ENCODE measurements around the gene RALGPS1. TPM values are rescaled to one million over a fixed set of nuclear protein-coding genes. Genes with fewer than 3 reads are reported as not detected.

The RALGPS1 gene
- total and polyA plus RNA-seq, 8 donors = 5.8 to 12.7 (median 9.3) TPM

GRCh38 chr9:126902210-126902609, 12.4 kb upstream of the RALGPS1 start:
- H3K9me3 ChIP-seq = no peaks in the 10 kb centered on the region
- no peaks in the 10 kb centered on the region for H3K27me3 ChIP-seq
- no peak overlapping the region for H3K4me3 ChIP-seq
- FAIRE-seq = no peak
- no peaks in the 10 kb centered on the region for H3K36me3 ChIP-seq
- peaks cover 0 to 15% (median 7%) of the 10 kb centered on the region in 3 donors for H3K4me1 ChIP-seq
- intact Hi-C loops (cut with DNase I) = no loop called here
- no peak for TF ChIP-seq CTCF (IDR thresholded peaks at IDR 0.05)
- H3K27ac ChIP-seq = peak overlapping the region in 2 of 4 donors; percentile 17 to 36
- DNase-seq = peak in 2 of 6 donors; percentile 20 to 47
- WGBS, 2 donors = 9 to 10% methylated on average over 3 of the region's 3 CpGs
- ATAC-seq = peak; percentile 48 to 86 (median 78)

GRCh38 chr9:126904586-126904985, 10.0 kb upstream of the RALGPS1 start:
- no peak overlapping the region for H3K27ac ChIP-seq
- no peak overlapping the region for H3K4me3 ChIP-seq
- H3K27me3 ChIP-seq = peaks cover 0 to 5% (median 0%) of the 10 kb centered on the region in 4 donors
- DNase-seq (no peak), ATAC-seq (no peak), FAIRE-seq (no peak)
- no peaks in the 10 kb centered on the region for H3K36me3 ChIP-seq
- intact Hi-C loops (cut with DNase I) = no loop called here
- H3K4me1 ChIP-seq = peaks cover 0 to 15% (median 7%) of the 10 kb centered on the region in 3 donors
- no peaks in the 10 kb centered on the region for H3K9me3 ChIP-seq
- no peak for TF ChIP-seq CTCF (IDR thresholded peaks at IDR 0.05)
- WGBS, 2 donors = 89 to 93% methylated on average over 3 of the region's 3 CpGs

- H3K4me1 ChIP-seq = peaks cover 0 to 15% (median 7%) of the 10 kb centered on the region in 3 donors
- FAIRE-seq (no peak), ATAC-seq (no peak), DNase-seq (no peak)
- no peak for TF ChIP-seq CTCF (IDR thresholded peaks at IDR 0.05)
- no peak overlapping the region for H3K4me3 ChIP-seq
- no peaks in the 10 kb centered on the region for H3K36me3 ChIP-seq
- no peaks in the 10 kb centered on the region for H3K9me3 ChIP-seq
- H3K27me3 ChIP-seq = peaks cover 0 to 5% (median 0%) of the 10 kb centered on the region in 4 donors
- WGBS, 2 donors = 75 to 80% methylated on average over 6 of the region's 6 CpGs
- H3K27ac ChIP-seq = no peak overlapping the region
- intact Hi-C loops (cut with DNase I) = no loop called here
Measured at GRCh38 chr9:126906091-126906490, 8.5 kb upstream of the RALGPS1 start.

- Histone ChIP-seq H3K4me1 (peaks cover 0 to 9% (median 7%) of the 10 kb centered on the region in 3 donors), H3K9me3 (no peaks in the 10 kb centered on the region), H3K27ac (no peak overlapping the region), H3K27me3 (peaks cover 0 to 5% (median 0%) of the 10 kb centered on the region in 4 donors), H3K4me3 (no peak overlapping the region), H3K36me3 (no peaks in the 10 kb centered on the region)
- DNase-seq (no peak), FAIRE-seq (no peak), ATAC-seq (no peak)
- no peak for TF ChIP-seq CTCF (IDR thresholded peaks at IDR 0.05)
- 35 to 69% methylated on average over 2 of the region's 2 CpGs for WGBS, 2 donors
- intact Hi-C loops (cut with DNase I) = no loop called here
Measured at GRCh38 chr9:126907058-126907457, 7.5 kb upstream of the RALGPS1 start.

GRCh38 chr9:126915281-126915816, 767 bp downstream of the RALGPS1 start:
- no peak for FAIRE-seq

More at GRCh38 chr9:126915281-126915816, 767 bp downstream of the RALGPS1 start:
- no peaks in the 10 kb centered on the region for H3K36me3 ChIP-seq
- H3K4me3 ChIP-seq = peak overlapping the region; percentile 33 to 64 (median 55)
- no peaks in the 10 kb centered on the region for H3K27me3 ChIP-seq
- 3 to 4% methylated on average over 28 to 43 of the region's 43 CpGs for WGBS, 2 donors
- TF ChIP-seq CTCF (IDR thresholded peaks at IDR 0.05) = no peak
- peak; percentile 86 to 96 (median 90) for DNase-seq
- peak; percentile 83 to 91 (median 88) for ATAC-seq
- no peaks in the 10 kb centered on the region for H3K9me3 ChIP-seq
- H3K4me1 ChIP-seq = peaks cover 0 to 5% (median 4%) of the 10 kb centered on the region in 3 donors
- intact Hi-C loops (cut with DNase I) = no loop called here
- peak overlapping the region; percentile 50 to 77 (median 66) for H3K27ac ChIP-seq
